GM23338 (cell line): ENCODE data around the gene RBFOX1. TPM values are rescaled to one million over a fixed set of nuclear protein-coding genes. Genes with fewer than 3 reads are reported as not detected.

Experiments used
- ATAC-seq: fragments of 200-7000 bp; cut with Tn5 transposase; 3 replicates; pipeline ENCODE4 v1.9.1; 2020
- DNase-seq: peaks from one replicate; pipeline ENCODE4 v3.0.0-alpha.2; 2015; ENCODE audit warnings: low spot score
- H2AFZ ChIP-seq: fragments of 200-600 bp; sonication (generic); 2 replicates; pipeline ENCODE4 v1.8.0; 2016; ENCODE audit warnings: antibody characterized with exemption, mild to moderate bottlenecking, moderate library complexity
- H3F3A ChIP-seq: fragments of 200-600 bp; sonication (generic); replicated peaks from 2 replicates; pipeline ENCODE4 v1.8.0; 2017; ENCODE audit warnings: antibody characterized with exemption, mixed run types, low read depth
- H3K27ac ChIP-seq: fragments of 200-600 bp; sonication (generic); 2 replicates; pipeline ENCODE4 v1.6.1; 2016; ENCODE audit warnings: low read depth
- H3K27me3 ChIP-seq: fragments of 200-600 bp; sonication (generic); 2 replicates; pipeline ENCODE4 v1.8.0; 2016; ENCODE audit warnings: mild to moderate bottlenecking, mixed run types, moderate library complexity; ENCODE audit not compliant: insufficient read depth
- H3K36me3 ChIP-seq: fragments of 200-600 bp; sonication (generic); 2 replicates; pipeline ENCODE4 v1.8.0; 2016; ENCODE audit warnings: mild to moderate bottlenecking; ENCODE audit not compliant: insufficient read depth
- H3K4me1 ChIP-seq: fragments of 200-600 bp; sonication (generic); 2 replicates; pipeline ENCODE4 v1.8.0; 2016; ENCODE audit warnings: mild to moderate bottlenecking, moderate library complexity; ENCODE audit not compliant: insufficient read depth
- H3K4me2 ChIP-seq: fragments of 200-600 bp; sonication (generic); 2 replicates; pipeline ENCODE4 v1.7.1; 2017; ENCODE audit warnings: mixed run types
- H3K4me3 ChIP-seq: fragments of 200-600 bp; sonication (generic); 2 replicates; pipeline ENCODE4 v1.6.1; 2016; ENCODE audit warnings: mixed run types
- H3K79me2 ChIP-seq: fragments of 200-600 bp; sonication (generic); replicated peaks from 2 replicates; pipeline ENCODE4 v1.8.0; 2017; ENCODE audit warnings: mild to moderate bottlenecking; ENCODE audit not compliant: insufficient read depth
- H3K9me2 ChIP-seq: fragments of 200-600 bp; sonication (generic); 2 replicates; pipeline ENCODE4 v1.8.0; 2017; ENCODE audit not compliant: insufficient read depth
- H4K20me1 ChIP-seq: fragments of 200-600 bp; sonication (generic); replicated peaks from 2 replicates; pipeline ENCODE4 v1.8.0; 2017; ENCODE audit warnings: mild to moderate bottlenecking; ENCODE audit not compliant: insufficient read depth
- H3K27ac Mint-ChIP-seq: 2 replicates; pipeline ENCODE4 v1.8.0; 2020; ENCODE audit warnings: inconsistent platforms, mild to moderate bottlenecking, moderate library complexity, mixed read lengths
- H3K27me3 Mint-ChIP-seq: 3 replicates; pipeline ENCODE4 v1.8.0; 2022; ENCODE audit warnings: low read depth, mild to moderate bottlenecking, moderate library complexity, mixed read lengths, inconsistent platforms; ENCODE audit not compliant: insufficient read depth, poor library complexity
- H3K36me3 Mint-ChIP-seq: 3 replicates; pipeline ENCODE4 v1.8.0; 2021; ENCODE audit warnings: low read depth, mild to moderate bottlenecking, inconsistent platforms, moderate library complexity, mixed read lengths
- H3K4me1 Mint-ChIP-seq: 3 replicates; pipeline ENCODE4 v1.8.0; 2020; ENCODE audit warnings: mild to moderate bottlenecking, inconsistent platforms, mixed read lengths
- H3K4me3 Mint-ChIP-seq: 3 replicates; pipeline ENCODE4 v1.8.0; 2021; ENCODE audit warnings: moderate library complexity, mild to moderate bottlenecking, inconsistent platforms, mixed read lengths
- H3K9me3 Mint-ChIP-seq: 3 replicates; pipeline ENCODE4 v1.8.0; 2020; ENCODE audit warnings: moderate library complexity, mild to moderate bottlenecking, inconsistent platforms, mixed read lengths
- CTCF ChIP-seq, 2 experiments: fragments of 200-600 bp in 1 of 2; sonication (generic) in 1 of 2; conservative IDR thresholded peaks; 2 replicates each; pipeline versions ENCODE4 v1.5.1 to v1.6.1; 2016 to 2017; ENCODE audit warnings: antibody characterized with exemption in 2 of 2, low read depth in 2 of 2, mild to moderate bottlenecking in 2 of 2, moderate library complexity in 1 of 2
- EZH2 ChIP-seq: fragments of 200-600 bp; sonication (generic); IDR thresholded peaks from one replicate; pipeline ENCODE4 v1.8.0; 2017; ENCODE audit warnings: antibody characterized with exemption, mild to moderate bottlenecking, low read depth; ENCODE audit not compliant: unreplicated experiment
- EZH2phosphoT487 ChIP-seq: fragments of 200-600 bp; sonication (generic); IDR thresholded peaks from one replicate; pipeline ENCODE4 v1.8.1; 2018; ENCODE audit warnings: antibody characterized with exemption; ENCODE audit not compliant: unreplicated experiment
- JUNB ChIP-seq: IDR thresholded peaks from one replicate; pipeline ENCODE4 v1.6.1; 2016; ENCODE audit warnings: antibody characterized with exemption; ENCODE audit not compliant: unreplicated experiment
- ZNF331 ChIP-seq: fragments of 250-450 bp; sonication (Bioruptor Pico); IDR thresholded peaks from 2 replicates; pipeline ENCODE4 v1.5.0; 2020; ENCODE audit warnings: low read depth, mild to moderate bottlenecking, moderate library complexity
- ZNF462 ChIP-seq: fragments of 250-450 bp; sonication (Bioruptor Pico); IDR thresholded peaks from 2 replicates; pipeline ENCODE4 v1.5.0; 2020; ENCODE audit warnings: mild to moderate bottlenecking, moderate library complexity
- polyA plus RNA-seq: library from polyadenylated mRNA; unstranded; fragments of >200 nt; fragmentation: Nextera tagmentation; extraction: Ambion mirVana; gene quantifications from 2 replicates; pipeline ENCODE4 v1.2.1, GENCODE V29; 2016
- total RNA-seq: library from RNA; depleted of rRNA; stranded (reverse); fragments of >200 nt; shearing (Covaris generic); gene quantifications from 2 replicates; pipeline ENCODE4 v1.2.3, GENCODE V29; 2014

RBFOX1 gene
- total and polyA plus RNA-seq, 2 experiments from 2014 or later = 2.5 to 3.6 TPM

- Mint-ChIP-seq H3K27me3 (peaks cover 2% of the 10 kb centered on the region), H3K36me3 (peaks cover 4% of the 10 kb centered on the region; the same call in 2 of the 3 replicates), H3K4me3 (no peak overlapping the region), H3K4me1 (no peaks in the 10 kb centered on the region), H3K27ac (no peak overlapping the region), H3K9me3 (peaks cover 9% of the 10 kb centered on the region; the same call in 2 of the 3 replicates)
- Histone ChIP-seq H3K9me2 (no peaks in the 10 kb centered on the region), H3K79me2 (no peaks in the 10 kb centered on the region), H4K20me1 (no peaks in the 10 kb centered on the region), H3K27ac (no peak overlapping the region), H3K27me3 (no peaks in the 10 kb centered on the region), H3K36me3 (no peaks in the 10 kb centered on the region; the same call in 1 of the 2 replicates), H3K4me1 (no peaks in the 10 kb centered on the region), H3K4me2 (no peak overlapping the region), H3F3A (no peaks in the 10 kb centered on the region), H3K4me3 (no peak overlapping the region), H2AFZ (no peak overlapping the region)
- ATAC-seq (no peak), DNase-seq (no peak)
- TF ChIP-seq EZH2phosphoT487 = no peak
- no peak for TF ChIP-seq EZH2
Measured at GRCh38 chr16:7613518-7613917, 280.9 kb downstream of the RBFOX1 start.

GRCh38 chr16:7614021-7614795 is 281.6 kb downstream of the RBFOX1 start:
- Mint-ChIP-seq H3K27me3 (peaks cover 2% of the 10 kb centered on the region), H3K36me3 (peaks cover 4% of the 10 kb centered on the region; the same call in 2 of the 3 replicates), H3K27ac (no peak overlapping the region), H3K4me1 (no peaks in the 10 kb centered on the region), H3K4me3 (no peak overlapping the region), H3K9me3 (peaks cover 9% of the 10 kb centered on the region; the same call in 2 of the 3 replicates)
- DNase-seq (no peak), ATAC-seq (no peak)
- TF ChIP-seq EZH2phosphoT487 (no peak), ZNF331 (CRISPR knock-in tag) (no peak), CTCF (conservative IDR thresholded peaks at IDR 0.05; ENCODE audit: low read depth in 2 of 2) (no peak), ZNF462 (CRISPR knock-in tag) (no peak), EZH2 (no peak), JUNB (no peak)
- Histone ChIP-seq H3K4me1 (no peaks in the 10 kb centered on the region), H3K27me3 (no peaks in the 10 kb centered on the region), H2AFZ (no peak overlapping the region), H3K36me3 (no peaks in the 10 kb centered on the region; the same call in 1 of the 2 replicates), H3K79me2 (no peaks in the 10 kb centered on the region), H3K4me2 (no peak overlapping the region), H3K4me3 (no peak overlapping the region), H4K20me1 (no peaks in the 10 kb centered on the region), H3K9me2 (no peaks in the 10 kb centered on the region), H3F3A (no peaks in the 10 kb centered on the region), H3K27ac (no peak overlapping the region)
